ENCODE data around the gene PLSCR5.

The PLSCR5 gene

GRCh38 chr3:146543461-146544001 lies 61.6 kb downstream of the PLSCR5 start:
- DNase-seq, result no peak

DNA sequence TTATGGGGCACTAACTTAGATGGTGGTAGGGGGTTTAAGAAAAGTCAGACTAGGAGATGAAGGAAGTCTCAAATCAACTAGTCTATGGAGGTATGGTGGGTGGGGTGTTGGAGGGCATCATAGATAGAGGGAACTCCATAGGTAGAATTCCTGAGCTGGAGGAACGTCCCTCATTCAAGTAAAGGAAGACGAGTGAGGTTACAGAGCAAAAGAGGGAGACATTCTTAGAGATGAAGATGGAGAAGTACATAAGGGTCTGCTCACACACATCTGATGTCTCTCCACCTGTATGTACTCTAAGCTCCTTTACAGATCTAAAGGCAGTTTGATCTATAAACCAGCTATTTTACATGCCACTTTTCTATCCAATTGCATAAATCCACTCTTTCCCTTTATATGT lies 62.2 kb downstream of the PLSCR5 start:
- DNase-seq, result no peak

DNA sequence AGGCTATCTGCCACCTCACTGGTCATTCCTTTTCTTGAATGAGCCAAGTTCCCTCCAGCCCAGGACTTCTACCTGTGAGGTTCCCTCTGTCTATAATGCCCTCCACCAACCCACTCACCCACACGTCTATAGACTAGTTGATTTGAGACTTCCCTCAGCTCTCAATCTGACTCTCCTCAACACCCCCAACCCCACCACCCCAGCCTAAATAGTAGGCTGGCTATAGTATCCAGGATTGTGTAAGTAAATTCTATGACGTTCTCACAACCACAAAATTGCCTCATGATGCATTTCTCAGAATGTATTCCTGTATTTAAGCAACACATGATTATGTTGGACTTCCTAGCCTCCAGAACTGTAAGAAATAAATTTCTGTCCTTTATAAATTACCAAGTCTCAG lies 63.0 kb downstream of the PLSCR5 start:
- DNase-seq, result no peak

DNA sequence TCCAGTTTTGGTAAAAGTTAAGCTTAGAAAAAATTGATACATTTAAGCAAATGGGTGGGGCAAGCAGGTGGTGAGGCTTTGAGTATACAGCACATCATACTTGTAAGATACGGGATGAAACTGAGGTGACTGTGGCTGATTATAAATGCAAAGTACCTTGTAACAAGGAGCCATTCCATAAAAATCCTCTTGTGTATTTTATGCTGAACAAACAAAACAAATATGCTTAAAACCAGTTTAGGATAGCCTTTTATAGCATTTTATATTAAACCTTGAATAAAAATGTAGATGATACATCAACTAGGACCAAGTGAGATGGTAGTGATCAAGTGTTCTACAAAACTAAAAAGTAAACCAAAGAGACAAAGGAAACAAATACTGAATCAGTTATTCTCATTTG lies 64.2 kb downstream of the PLSCR5 start:
- no peak for DNase-seq

DNA sequence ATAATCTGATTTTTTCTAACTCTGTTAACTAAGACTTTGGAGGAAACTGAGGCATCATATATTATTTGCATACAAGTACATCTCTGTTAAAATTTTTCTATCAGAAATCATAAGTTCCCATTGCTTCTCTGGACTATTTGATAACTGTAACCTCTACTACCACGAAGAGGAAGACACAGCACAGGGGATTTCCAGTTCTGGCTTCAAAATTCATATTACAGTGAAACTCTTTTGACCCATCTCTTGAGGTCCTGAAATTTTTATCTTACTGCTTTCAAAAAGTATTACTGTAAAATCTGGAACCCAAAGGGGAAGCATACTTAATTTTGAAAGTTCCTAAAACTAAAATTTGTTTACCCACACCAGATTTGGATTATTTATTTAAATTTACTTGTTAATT lies 64.9 kb downstream of the PLSCR5 start:
- no peak for DNase-seq

DNA sequence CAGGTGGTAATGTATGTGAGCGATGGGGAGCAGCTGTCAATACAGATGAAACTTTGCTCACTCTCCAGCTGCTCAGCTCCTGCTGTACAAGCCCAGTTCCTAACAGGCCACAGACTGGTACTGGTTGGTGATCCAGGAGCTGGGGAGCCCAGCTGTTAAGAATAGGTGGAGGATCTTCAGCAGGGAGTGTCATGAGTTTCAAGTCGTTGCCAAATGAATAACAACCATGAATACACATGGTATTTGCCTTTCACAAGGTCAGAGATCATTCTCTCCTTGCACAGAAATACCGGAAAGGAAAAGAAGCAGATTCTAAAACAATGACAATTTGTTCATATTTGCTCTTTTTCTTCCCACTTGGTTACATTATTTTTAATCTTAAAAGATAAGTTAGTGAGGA lies 65.8 kb downstream of the PLSCR5 start:
- DNase-seq, result no peak

GRCh38 chr3:146537603-146538002 lies 67.5 kb downstream of the PLSCR5 start:
- no peak for DNase-seq

GRCh38 chr3:146536681-146537080 lies 68.5 kb downstream of the PLSCR5 start:
- DNase-seq, result no peak
